ENCODE results near the gene PXDC1. TPM values are rescaled to one million over a fixed set of nuclear protein-coding genes. Genes with fewer than 3 reads are reported as not detected.

Gene PXDC1
- total RNA-seq, 1 experiment from 2014 or later, result 6.3 TPM

- intact Hi-C loops (cut with micrococcal nuclease), result loop anchor here (10.0 kb wide), 1 partner anchor 615 kb away; no protein-coding TSS in a partner anchor
- TF ChIP-seq CTCF (IDR thresholded peaks at IDR 0.05 in 2 of 3, conservative IDR thresholded peaks at IDR 0.05 in 1 of 3; ENCODE audit: borderline replicate concordance in 1 of 3, insufficient read depth in 1 of 3, low read depth in 2 of 3, low read length in 2 of 3) (no peak), SIN3A (IDR thresholded peaks at IDR 0.05; ENCODE audit: low read depth) (no peak), ZBTB33 (IDR thresholded peaks at IDR 0.05; ENCODE audit: extremely low read depth, insufficient replicate concordance, low read length) (no peak)
- Histone ChIP-seq H3K4me2 (ENCODE audit: low read length) (no peak overlapping the region), H3K9me3 (ENCODE audit: control insufficient read depth in 1 of 2, insufficient read depth in 1 of 2, low read depth in 1 of 2, low read length in 2 of 2) (peaks cover 5% of the 10 kb centered on the region in 2 experiments; a peak in 2 of 4 replicates), H3K27me3 (ENCODE audit: insufficient read depth, low read length) (no peaks in the 10 kb centered on the region), H3K4me1 (ENCODE audit: control insufficient read depth in 1 of 2, insufficient read depth in 2 of 2, low read length in 2 of 2) (peaks cover 0 to 10% of the 10 kb centered on the region in 2 experiments; a peak in 2 of 4 replicates), H3K9ac (ENCODE audit: low read length) (no peak overlapping the region), H3K4me3 (replicated peaks in 1 of 2; ENCODE audit: low read depth in 1 of 2, low read length in 2 of 2) (no peak overlapping the region), H3K9me2 (ENCODE audit: insufficient read depth) (no peaks in the 10 kb centered on the region), H2AFZ (ENCODE audit: low read depth, low read length, poor library complexity, severe bottlenecking) (no peak overlapping the region), H3K36me3 (ENCODE audit: control insufficient read depth in 1 of 2, insufficient read depth in 2 of 2, low read length in 2 of 2) (peaks cover 0 to 7% of the 10 kb centered on the region in 2 experiments; a peak in 3 of 4 replicates), H4K20me1 (ENCODE audit: insufficient read depth) (no peaks in the 10 kb centered on the region), H3K79me2 (ENCODE audit: insufficient read depth, low read length) (no peaks in the 10 kb centered on the region), H3K27ac (ENCODE audit: low read depth, low read length) (no peak overlapping the region)
- CTCF ChIA-PET, result interaction anchor here (1.2 kb wide), 1 partner anchor 193 kb away, joined by 6 read pairs; no protein-coding TSS in a partner anchor
- POLR2A ChIA-PET, result no interaction called here
- ATAC-seq, result no peak
- no peak for DNase-seq (ENCODE audit: low read depth, low spot score)
- RAD21 ChIA-PET (ENCODE audit: low non-redundant PET in 1 of 2, low total read pairs in 2 of 2, uncharacterized antibody in 2 of 2, unreplicated experiment in 2 of 2), result no interaction called here
- no TSS peak for BruUV-seq (replicated peaks)
These were observed 12.1 kb downstream of the PXDC1 start for GRCh38 chr6:3739311-3739897.
